GM12892 (cell line): ENCODE results near the gene IL1RAPL1.

Experiments
- DNase-seq: peaks from one replicate; pipeline ENCODE4 v3.0.0; 2011; ENCODE audit not compliant: insufficient read length
- FAIRE-seq: peaks from 2 replicates; lab custom pipeline; 2011; peaks lifted over from hg19 to GRCh38; lab: Jason Lieb, UNC
- POLR2A ChIP-seq: IDR thresholded peaks from 2 replicates; pipeline ENCODE4 v1.6.1; 2011; ENCODE audit warnings: low read depth, low read length, control low read depth
- POLR2AphosphoS5 ChIP-seq: IDR thresholded peaks from 2 replicates; pipeline ENCODE4 v1.6.1; 2011; ENCODE audit warnings: low read depth, low read length, control low read depth
- TAF1 ChIP-seq: IDR thresholded peaks from 2 replicates; pipeline ENCODE4 v1.6.1; 2011; ENCODE audit warnings: low read depth, mild to moderate bottlenecking, control low read depth, low read length, borderline replicate concordance

IL1RAPL1 gene

DNA sequence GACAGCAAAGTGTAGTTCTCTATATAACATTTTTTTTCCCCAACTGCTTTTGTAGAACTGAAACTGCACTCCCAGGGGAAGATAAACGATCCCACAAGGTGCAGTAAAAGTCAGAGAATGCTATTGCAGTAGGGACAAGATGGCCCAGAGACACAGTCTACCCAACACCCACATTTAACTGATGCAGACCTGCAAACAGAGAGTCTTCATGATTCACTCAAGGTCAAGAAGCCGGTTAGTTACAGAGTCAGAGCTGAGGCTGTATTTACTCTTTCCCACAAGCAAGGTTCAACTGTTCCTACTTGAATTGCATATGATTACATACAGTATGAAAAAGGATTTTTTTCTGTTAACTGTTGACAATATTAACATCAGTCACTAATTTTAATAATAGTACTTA is 654.6 kb downstream of the IL1RAPL1 start:
- no peak for FAIRE-seq
- DNase-seq = no peak
- TF ChIP-seq TAF1 = no peak
- no peak for TF ChIP-seq POLR2A
- TF ChIP-seq POLR2AphosphoS5 = no peak

GRCh38 chrX:29242856-29243255 is 655.6 kb downstream of the IL1RAPL1 start:
- FAIRE-seq = no peak
- DNase-seq = no peak
- TF ChIP-seq POLR2AphosphoS5 (no peak), POLR2A (no peak), TAF1 (no peak)

- FAIRE-seq = no peak
- TF ChIP-seq POLR2AphosphoS5 (no peak), TAF1 (no peak), POLR2A (no peak)
- DNase-seq = no peak
These were observed 656.7 kb downstream of the IL1RAPL1 start for GRCh38 chrX:29243942-29244341.

DNA sequence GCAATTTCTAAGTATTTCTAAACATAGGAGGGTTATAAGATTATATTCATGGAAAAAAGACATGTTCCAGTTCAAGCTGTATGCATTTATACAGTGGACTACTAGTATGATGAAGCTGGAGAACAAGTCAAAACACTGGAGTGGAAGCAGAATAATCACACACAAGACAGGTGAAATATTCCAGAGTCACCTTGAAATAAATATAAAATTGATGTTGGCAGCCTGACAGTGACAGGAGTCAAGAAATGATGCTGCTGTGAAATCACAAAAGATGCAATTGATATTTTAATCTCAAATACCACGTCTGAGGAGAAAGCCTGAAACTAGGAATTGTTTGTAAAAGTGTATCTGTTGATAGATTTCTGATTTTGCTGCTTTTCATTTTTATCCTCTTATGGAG is 667.3 kb downstream of the IL1RAPL1 start:
- FAIRE-seq (no peak), DNase-seq (no peak)
- TF ChIP-seq POLR2A (no peak), POLR2AphosphoS5 (no peak), TAF1 (no peak)

DNA sequence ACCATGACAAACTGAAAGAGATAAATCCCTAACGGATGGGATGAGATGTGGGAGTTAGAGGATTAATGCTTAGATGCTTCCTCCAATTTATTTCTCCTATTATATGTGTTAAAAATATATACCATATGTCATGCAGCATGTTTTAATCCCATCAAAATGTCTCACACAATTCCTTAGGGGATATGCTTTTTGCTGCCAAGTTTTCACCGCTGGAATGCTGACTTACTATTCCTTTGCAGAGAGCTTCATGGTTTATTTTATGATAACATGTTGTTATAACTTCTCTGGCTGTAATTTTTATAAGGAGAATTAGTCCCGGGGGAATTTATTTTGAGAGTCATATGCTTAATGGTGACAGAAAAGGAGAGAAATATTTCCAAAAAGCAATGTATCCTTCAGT is 670.3 kb downstream of the IL1RAPL1 start:
- TF ChIP-seq POLR2A (no peak), TAF1 (no peak), POLR2AphosphoS5 (no peak)
- FAIRE-seq = no peak
- no peak for DNase-seq

DNA sequence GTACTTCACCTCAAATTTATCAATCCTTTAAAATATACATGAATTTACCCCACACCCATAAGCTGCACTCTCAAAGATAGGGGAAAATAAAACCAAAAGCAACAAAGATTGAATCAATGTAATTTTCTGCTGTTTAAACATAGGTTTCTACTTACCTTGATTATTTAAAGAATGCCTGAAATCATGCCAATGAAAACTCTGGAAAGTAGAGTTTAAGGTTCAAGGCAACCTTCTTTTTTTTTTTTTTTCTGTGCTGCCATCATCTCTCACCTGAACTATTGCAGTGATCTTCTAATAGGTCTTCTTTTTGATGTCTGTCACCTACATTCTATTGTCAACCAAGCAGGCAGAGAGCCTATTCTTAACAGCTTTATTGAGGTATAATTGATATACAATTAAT is 682.1 kb downstream of the IL1RAPL1 start:
- TF ChIP-seq POLR2AphosphoS5 (no peak), TAF1 (no peak), POLR2A (no peak)
- DNase-seq = no peak

GRCh38 chrX:29274517-29274916 is 687.3 kb downstream of the IL1RAPL1 start:
- DNase-seq = no peak
- TF ChIP-seq TAF1 (no peak), POLR2AphosphoS5 (no peak), POLR2A (no peak)
- FAIRE-seq = no peak

More for the DNA sequence above, 682.1 kb downstream of the IL1RAPL1 start:
- no peak for FAIRE-seq

- no peak for DNase-seq
- FAIRE-seq = no peak
- TF ChIP-seq POLR2AphosphoS5 (no peak), TAF1 (no peak), POLR2A (no peak)
These were observed 688.7 kb downstream of the IL1RAPL1 start for GRCh38 chrX:29275928-29276327.

DNA sequence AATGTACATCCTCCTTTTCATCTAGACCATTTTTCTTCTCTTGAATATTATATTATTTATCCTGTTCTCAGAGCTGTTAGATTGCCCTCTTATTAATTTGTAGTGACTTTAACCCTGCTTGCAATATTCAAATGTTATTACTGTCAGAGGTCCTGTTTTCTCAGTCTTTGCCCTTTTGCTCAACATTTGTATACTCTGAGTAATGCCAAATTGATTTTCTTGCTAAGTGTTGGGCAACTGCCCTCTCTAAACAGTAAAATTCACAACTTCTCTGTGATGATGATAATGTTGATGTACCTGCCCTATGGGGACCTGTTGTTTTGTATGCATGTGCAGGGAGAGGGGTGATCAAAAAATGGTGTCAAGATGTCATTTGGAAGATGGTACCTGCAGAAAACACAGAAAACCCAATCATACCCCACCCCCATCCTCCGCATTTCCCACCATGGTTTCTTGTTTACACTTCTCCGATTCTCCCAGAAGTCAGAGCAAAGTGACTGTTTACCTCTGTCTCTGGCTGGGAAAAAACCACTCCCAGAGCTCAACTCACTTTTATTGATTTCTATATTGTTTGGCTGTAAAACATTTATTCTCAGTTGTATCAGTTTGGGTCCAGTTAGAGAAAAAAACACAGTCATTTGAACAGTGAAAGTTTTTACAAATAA is 694.0 kb downstream of the IL1RAPL1 start:
- TF ChIP-seq TAF1 (no peak), POLR2AphosphoS5 (no peak)
- no peak for FAIRE-seq
- no peak for DNase-seq

- FAIRE-seq = no peak
- no peak for DNase-seq
- TF ChIP-seq POLR2A = no peak
- no peak for TF ChIP-seq POLR2AphosphoS5
- TF ChIP-seq TAF1 = no peak
These were observed 698.4 kb downstream of the IL1RAPL1 start for GRCh38 chrX:29285664-29286063.

DNA sequence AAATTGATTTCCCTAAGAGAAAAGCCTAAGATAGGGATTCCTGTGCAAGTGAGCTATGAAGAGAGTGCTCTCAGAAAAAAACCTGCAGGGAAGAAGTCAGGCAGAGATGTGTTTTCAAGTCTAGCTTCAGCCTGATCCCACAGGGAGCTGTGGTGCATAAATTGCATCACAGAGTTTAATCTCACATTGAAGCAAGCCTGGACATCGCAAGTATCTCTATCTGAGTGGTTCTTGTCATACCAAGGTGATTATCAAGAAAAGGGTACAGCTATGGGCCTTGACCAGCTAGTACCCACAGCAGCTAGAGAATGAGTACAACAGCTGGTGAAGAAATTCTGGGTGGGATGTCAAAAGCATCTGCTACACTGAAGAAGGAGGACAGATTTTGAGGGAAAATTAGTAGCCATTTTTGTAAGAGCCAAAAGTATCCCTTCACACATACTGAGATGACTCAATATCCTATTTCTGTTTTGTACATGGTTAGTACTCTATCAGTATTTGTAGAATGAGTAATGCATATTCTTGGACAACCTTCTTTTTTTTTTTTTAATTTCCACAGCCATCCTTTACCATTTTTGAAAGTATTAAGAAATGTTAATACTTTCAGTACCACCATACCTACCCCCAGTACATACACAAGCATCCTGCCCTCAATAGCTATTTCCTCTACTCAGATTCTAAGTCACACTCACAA is 708.9 kb downstream of the IL1RAPL1 start:
- FAIRE-seq (no peak), DNase-seq (no peak)
- TF ChIP-seq POLR2A (no peak), TAF1 (no peak), POLR2AphosphoS5 (no peak)

- FAIRE-seq (no peak), DNase-seq (no peak)
- TF ChIP-seq POLR2A = no peak
These were observed 710.0 kb downstream of the IL1RAPL1 start for GRCh38 chrX:29297171-29297800.
